Measurements from ENCODE around the gene UST.
A peak's percentile ranks its signal among the peaks of the same experiment; 100 is the strongest.

Gene UST

GRCh38 chr6:149107520-149107919, 360.7 kb downstream of the UST start:
- DNase-seq (ENCODE audit: insufficient read length, low spot score) (no peak), FAIRE-seq (no peak)
- TF ChIP-seq POU2F2 (IDR thresholded peaks at IDR 0.05; ENCODE audit: low read depth, low read length) (no peak), PAX5 (IDR thresholded peaks at IDR 0.05; ENCODE audit: insufficient read depth, low read length, severe bottlenecking) (no peak), SPI1 (IDR thresholded peaks at IDR 0.05; ENCODE audit: low read depth, low read length) (no peak), POLR2AphosphoS5 (IDR thresholded peaks at IDR 0.05; ENCODE audit: low read depth, low read length) (no peak)

- FAIRE-seq, result peak; percentile 68
- no peak for DNase-seq (ENCODE audit: insufficient read length, low spot score)
- no peak for TF ChIP-seq POLR2A (IDR thresholded peaks at IDR 0.05; ENCODE audit: low read depth, low read length)
- TF ChIP-seq TAF1 (IDR thresholded peaks at IDR 0.05; ENCODE audit: low read depth, low read length), result no peak
- no peak for TF ChIP-seq PAX5 (IDR thresholded peaks at IDR 0.05; ENCODE audit: insufficient read depth, low read length, severe bottlenecking)
- no peak for TF ChIP-seq SPI1 (IDR thresholded peaks at IDR 0.05; ENCODE audit: low read depth, low read length)
These were observed 361.4 kb downstream of the UST start for GRCh38 chr6:149108038-149108748.

GRCh38 chr6:149108749-149109100, 361.9 kb downstream of the UST start:
- no peak for FAIRE-seq
- no peak for TF ChIP-seq POU2F2 (IDR thresholded peaks at IDR 0.05; ENCODE audit: low read depth, low read length)
- no peak for TF ChIP-seq POLR2AphosphoS5 (IDR thresholded peaks at IDR 0.05; ENCODE audit: low read depth, low read length)
- TF ChIP-seq PAX5 (IDR thresholded peaks at IDR 0.05; ENCODE audit: insufficient read depth, low read length, severe bottlenecking), result no peak
- TF ChIP-seq SPI1 (IDR thresholded peaks at IDR 0.05; ENCODE audit: low read depth, low read length), result no peak
- no peak for TF ChIP-seq TAF1 (IDR thresholded peaks at IDR 0.05; ENCODE audit: low read depth, low read length)
- DNase-seq (ENCODE audit: insufficient read length, low spot score), result no peak

GRCh38 chr6:149109397-149110070, 362.7 kb downstream of the UST start:
- TF ChIP-seq POLR2A (IDR thresholded peaks at IDR 0.05; ENCODE audit: low read depth, low read length) (no peak), POLR2AphosphoS5 (IDR thresholded peaks at IDR 0.05; ENCODE audit: low read depth, low read length) (no peak), PAX5 (IDR thresholded peaks at IDR 0.05; ENCODE audit: insufficient read depth, low read length, severe bottlenecking) (peak; percentile 9)
- peak; percentile 83 for FAIRE-seq
- no peak for DNase-seq (ENCODE audit: insufficient read length, low spot score)

GRCh38 chr6:149111556-149112115, 364.8 kb downstream of the UST start:
- FAIRE-seq (peak; percentile 16), DNase-seq (ENCODE audit: insufficient read length, low spot score) (no peak)
- TF ChIP-seq POLR2AphosphoS5 (IDR thresholded peaks at IDR 0.05; ENCODE audit: low read depth, low read length) (no peak), POLR2A (IDR thresholded peaks at IDR 0.05; ENCODE audit: low read depth, low read length) (no peak), PAX5 (IDR thresholded peaks at IDR 0.05; ENCODE audit: insufficient read depth, low read length, severe bottlenecking) (no peak), POU2F2 (IDR thresholded peaks at IDR 0.05; ENCODE audit: low read depth, low read length) (no peak), TAF1 (IDR thresholded peaks at IDR 0.05; ENCODE audit: low read depth, low read length) (no peak), SPI1 (IDR thresholded peaks at IDR 0.05; ENCODE audit: low read depth, low read length) (peak; percentile 90)

GRCh38 chr6:149112976-149113375, 366.1 kb downstream of the UST start:
- peak; percentile 82 for FAIRE-seq

GRCh38 chr6:149114167-149114566, 367.3 kb downstream of the UST start:
- DNase-seq (ENCODE audit: insufficient read length, low spot score) (no peak), FAIRE-seq (peak; percentile 31)
- TF ChIP-seq POLR2AphosphoS5 (IDR thresholded peaks at IDR 0.05; ENCODE audit: low read depth, low read length) (no peak), SPI1 (IDR thresholded peaks at IDR 0.05; ENCODE audit: low read depth, low read length) (no peak), TAF1 (IDR thresholded peaks at IDR 0.05; ENCODE audit: low read depth, low read length) (no peak), POU2F2 (IDR thresholded peaks at IDR 0.05; ENCODE audit: low read depth, low read length) (no peak), PAX5 (IDR thresholded peaks at IDR 0.05; ENCODE audit: insufficient read depth, low read length, severe bottlenecking) (no peak), POLR2A (IDR thresholded peaks at IDR 0.05; ENCODE audit: low read depth, low read length) (no peak)

More at GRCh38 chr6:149112976-149113375, 366.1 kb downstream of the UST start:
- DNase-seq (ENCODE audit: insufficient read length, low spot score), result no peak
- TF ChIP-seq SPI1 (IDR thresholded peaks at IDR 0.05; ENCODE audit: low read depth, low read length), result no peak
- no peak for TF ChIP-seq PAX5 (IDR thresholded peaks at IDR 0.05; ENCODE audit: insufficient read depth, low read length, severe bottlenecking)
- TF ChIP-seq POLR2AphosphoS5 (IDR thresholded peaks at IDR 0.05; ENCODE audit: low read depth, low read length), result no peak
- no peak for TF ChIP-seq POLR2A (IDR thresholded peaks at IDR 0.05; ENCODE audit: low read depth, low read length)
- no peak for TF ChIP-seq TAF1 (IDR thresholded peaks at IDR 0.05; ENCODE audit: low read depth, low read length)
- TF ChIP-seq POU2F2 (IDR thresholded peaks at IDR 0.05; ENCODE audit: low read depth, low read length), result no peak

- TF ChIP-seq POU2F2 (IDR thresholded peaks at IDR 0.05; ENCODE audit: low read depth, low read length), result no peak
- TF ChIP-seq TAF1 (IDR thresholded peaks at IDR 0.05; ENCODE audit: low read depth, low read length), result no peak
- no peak for DNase-seq (ENCODE audit: insufficient read length, low spot score)
- no peak for FAIRE-seq
These were observed 372.2 kb downstream of the UST start for GRCh38 chr6:149118737-149119653.

Data from GM12891 (cell line).